ENCODE results near the gene MMP27.

DNA sequence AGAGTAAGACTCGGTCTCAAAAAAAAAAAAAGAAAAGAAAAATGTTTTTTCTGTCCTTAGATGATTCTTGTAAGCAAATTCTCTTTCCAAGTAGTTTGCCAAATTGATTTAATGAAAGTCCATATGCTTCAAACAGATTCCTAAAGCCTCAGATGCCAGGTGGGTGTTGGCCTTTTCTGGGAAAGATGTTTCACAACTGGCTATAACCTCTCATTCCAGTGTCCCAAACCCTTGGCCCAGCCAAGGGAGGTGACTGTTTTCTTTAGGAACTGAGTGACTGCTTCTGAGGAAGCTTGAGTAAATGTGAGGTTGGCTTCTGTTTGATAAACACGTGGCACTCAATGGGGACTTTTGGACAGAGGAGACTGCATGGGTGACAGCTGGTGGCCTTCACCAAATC lies 27.5 kb downstream of the MMP27 start:
- TF ChIP-seq, protein P1, sequence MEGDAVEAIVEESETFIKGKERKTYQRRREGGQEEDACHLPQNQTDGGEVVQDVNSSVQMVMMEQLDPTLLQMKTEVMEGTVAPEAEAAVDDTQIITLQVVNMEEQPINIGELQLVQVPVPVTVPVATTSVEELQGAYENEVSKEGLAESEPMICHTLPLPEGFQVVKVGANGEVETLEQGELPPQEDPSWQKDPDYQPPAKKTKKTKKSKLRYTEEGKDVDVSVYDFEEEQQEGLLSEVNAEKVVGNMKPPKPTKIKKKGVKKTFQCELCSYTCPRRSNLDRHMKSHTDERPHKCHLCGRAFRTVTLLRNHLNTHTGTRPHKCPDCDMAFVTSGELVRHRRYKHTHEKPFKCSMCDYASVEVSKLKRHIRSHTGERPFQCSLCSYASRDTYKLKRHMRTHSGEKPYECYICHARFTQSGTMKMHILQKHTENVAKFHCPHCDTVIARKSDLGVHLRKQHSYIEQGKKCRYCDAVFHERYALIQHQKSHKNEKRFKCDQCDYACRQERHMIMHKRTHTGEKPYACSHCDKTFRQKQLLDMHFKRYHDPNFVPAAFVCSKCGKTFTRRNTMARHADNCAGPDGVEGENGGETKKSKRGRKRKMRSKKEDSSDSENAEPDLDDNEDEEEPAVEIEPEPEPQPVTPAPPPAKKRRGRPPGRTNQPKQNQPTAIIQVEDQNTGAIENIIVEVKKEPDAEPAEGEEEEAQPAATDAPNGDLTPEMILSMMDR (IDR thresholded peaks at IDR 0.05; ENCODE audit: insufficient read depth, low read length, poor library complexity, severe bottlenecking) = no peak
- TF ChIP-seq EZH2phosphoT487 (conservative IDR thresholded peaks at IDR 0.05; ENCODE audit: low read length) = no peak

Data from SU-DHL-6 (cell line).